ENCODE results near the gene TACR1. TPM values are rescaled to one million over a fixed set of nuclear protein-coding genes. Genes with fewer than 3 reads are reported as not detected.

The TACR1 gene
- total and polyA plus RNA-seq, 2 donors (not counting 1 experiment from before 2014, with no cell fraction given), result 0.01 to 0.05 TPM

GRCh38 chr2:75241696-75242095, 42.4 kb upstream of the TACR1 start:
- no peaks in the 10 kb centered on the region for H4K20me1 ChIP-seq (ENCODE audit: control insufficient read depth, insufficient read depth, low read length, poor library complexity, severe bottlenecking)
- no peak overlapping the region for H3K9ac ChIP-seq (ENCODE audit: low read length)
- Mint-ChIP-seq H3K4me3 (no peak overlapping the region), H3K4me1 (no peaks in the 10 kb centered on the region), H3K27me3 (no peaks in the 10 kb centered on the region), H3K9me3 (ENCODE audit: insufficient read depth) (peaks cover 8% of the 10 kb centered on the region), H3K27ac (no peak overlapping the region)
- ATAC-seq (ENCODE audit: low read depth) (no peak), DNase-seq (no peak)
- no peak overlapping the region for H3K4me3 ChIP-seq (ENCODE audit: control extremely low read depth in 1 of 5, extremely low read depth in 1 of 5, insufficient read depth in 1 of 5, low read depth in 2 of 5, low read length in 4 of 5)
- ChIA-PET POLR2A (no interaction called here), CTCF (interaction anchor here (1.6 kb wide), 1 partner anchor 8 kb away, joined by 3 read pairs; no protein-coding TSS in a partner anchor)
- H2AFZ ChIP-seq (ENCODE audit: insufficient read depth, low read depth, low read length, poor library complexity, severe bottlenecking), result no peak overlapping the region
- no peaks in the 10 kb centered on the region for H3K27me3 ChIP-seq (replicated peaks in 1 of 4; ENCODE audit: control extremely low read depth in 1 of 4, control insufficient read depth in 3 of 4, insufficient read depth in 4 of 4, low read length in 3 of 4)
- H3K79me2 ChIP-seq (ENCODE audit: control insufficient read depth, insufficient read depth, low read length), result no peaks in the 10 kb centered on the region
- no peak overlapping the region for H3K27ac ChIP-seq (ENCODE audit: low read length in 2 of 2)
- TF ChIP-seq EZH2 (IDR thresholded peaks at IDR 0.05; ENCODE audit: borderline replicate concordance, insufficient read depth, low read depth, low read length, poor library complexity, severe bottlenecking), result no peak
- TF ChIP-seq, protein P1, sequence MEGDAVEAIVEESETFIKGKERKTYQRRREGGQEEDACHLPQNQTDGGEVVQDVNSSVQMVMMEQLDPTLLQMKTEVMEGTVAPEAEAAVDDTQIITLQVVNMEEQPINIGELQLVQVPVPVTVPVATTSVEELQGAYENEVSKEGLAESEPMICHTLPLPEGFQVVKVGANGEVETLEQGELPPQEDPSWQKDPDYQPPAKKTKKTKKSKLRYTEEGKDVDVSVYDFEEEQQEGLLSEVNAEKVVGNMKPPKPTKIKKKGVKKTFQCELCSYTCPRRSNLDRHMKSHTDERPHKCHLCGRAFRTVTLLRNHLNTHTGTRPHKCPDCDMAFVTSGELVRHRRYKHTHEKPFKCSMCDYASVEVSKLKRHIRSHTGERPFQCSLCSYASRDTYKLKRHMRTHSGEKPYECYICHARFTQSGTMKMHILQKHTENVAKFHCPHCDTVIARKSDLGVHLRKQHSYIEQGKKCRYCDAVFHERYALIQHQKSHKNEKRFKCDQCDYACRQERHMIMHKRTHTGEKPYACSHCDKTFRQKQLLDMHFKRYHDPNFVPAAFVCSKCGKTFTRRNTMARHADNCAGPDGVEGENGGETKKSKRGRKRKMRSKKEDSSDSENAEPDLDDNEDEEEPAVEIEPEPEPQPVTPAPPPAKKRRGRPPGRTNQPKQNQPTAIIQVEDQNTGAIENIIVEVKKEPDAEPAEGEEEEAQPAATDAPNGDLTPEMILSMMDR (IDR thresholded peaks at IDR 0.05), result no peak
- no peak overlapping the region for H3K4me2 ChIP-seq (replicated peaks; ENCODE audit: low read depth, low read length, poor library complexity, severe bottlenecking)
- intact Hi-C loops (cut with micrococcal nuclease), result no loop called here
- WGBS (ENCODE audit: insufficient coverage), result 90% methylated on average over 3 of the region's 4 CpGs
- no peaks in the 10 kb centered on the region for H3K4me1 ChIP-seq (ENCODE audit: control insufficient read depth in 2 of 2, insufficient read depth in 2 of 2, low read length in 2 of 2)
- H3K9me3 ChIP-seq (ENCODE audit: control extremely low read depth in 1 of 3, control insufficient read depth in 2 of 3, insufficient read depth in 1 of 3, low read length in 2 of 3), result peaks cover 0 to 22% (median 11%) of the 10 kb centered on the region in 3 donors
- H3K36me3 ChIP-seq (replicated peaks in 1 of 2; ENCODE audit: control extremely low read depth in 1 of 2, control insufficient read depth in 1 of 2, extremely low read depth in 1 of 2, insufficient read depth in 2 of 2, low read length in 1 of 2), result no peaks in the 10 kb centered on the region

GRCh38 chr2:75238670-75239330, 39.5 kb upstream of the TACR1 start:
- DNase-seq, result no peak
- WGBS (ENCODE audit: insufficient coverage), result 100% methylated on average over 1 of the region's 6 CpGs
- intact Hi-C loops (cut with micrococcal nuclease), result no loop called here

More at GRCh38 chr2:75238670-75239330, 39.5 kb upstream of the TACR1 start:
- no peaks in the 10 kb centered on the region for H3K36me3 ChIP-seq (replicated peaks in 1 of 2; ENCODE audit: control extremely low read depth in 1 of 2, control insufficient read depth in 1 of 2, extremely low read depth in 1 of 2, insufficient read depth in 2 of 2, low read length in 1 of 2)
- POLR2A ChIA-PET, result no interaction called here
- Mint-ChIP-seq H3K27ac (no peak overlapping the region), H3K4me3 (no peak overlapping the region), H3K9me3 (ENCODE audit: insufficient read depth) (peaks cover 8% of the 10 kb centered on the region), H3K27me3 (peaks cover 3% of the 10 kb centered on the region), H3K4me1 (no peaks in the 10 kb centered on the region)
- TF ChIP-seq EZH2 (IDR thresholded peaks at IDR 0.05; ENCODE audit: borderline replicate concordance, insufficient read depth, low read depth, low read length, poor library complexity, severe bottlenecking), result no peak
- TF ChIP-seq, protein P1 (IDR thresholded peaks at IDR 0.05), result no peak
- no peak overlapping the region for H3K4me3 ChIP-seq (ENCODE audit: control extremely low read depth in 1 of 5, extremely low read depth in 1 of 5, insufficient read depth in 1 of 5, low read depth in 2 of 5, low read length in 4 of 5)
- no peaks in the 10 kb centered on the region for H3K27me3 ChIP-seq (replicated peaks in 1 of 4; ENCODE audit: control extremely low read depth in 1 of 4, control insufficient read depth in 3 of 4, insufficient read depth in 4 of 4, low read length in 3 of 4)
- no peaks in the 10 kb centered on the region for H3K4me1 ChIP-seq (ENCODE audit: control insufficient read depth in 2 of 2, insufficient read depth in 2 of 2, low read length in 2 of 2)
- no peak overlapping the region for H3K4me2 ChIP-seq (replicated peaks; ENCODE audit: low read depth, low read length, poor library complexity, severe bottlenecking)
- H3K9ac ChIP-seq (ENCODE audit: low read length), result no peak overlapping the region
- peaks cover 0 to 22% (median 11%) of the 10 kb centered on the region in 3 donors for H3K9me3 ChIP-seq (ENCODE audit: control extremely low read depth in 1 of 3, control insufficient read depth in 2 of 3, insufficient read depth in 1 of 3, low read length in 2 of 3)
- no peaks in the 10 kb centered on the region for H4K20me1 ChIP-seq (ENCODE audit: control insufficient read depth, insufficient read depth, low read length, poor library complexity, severe bottlenecking)
- no peak overlapping the region for H2AFZ ChIP-seq (ENCODE audit: insufficient read depth, low read depth, low read length, poor library complexity, severe bottlenecking)
- no peak for ATAC-seq (ENCODE audit: low read depth)
- CTCF ChIA-PET, result interaction anchor here (1.1 kb wide), 1 partner anchor 39 kb away, joined by 3 read pairs; no protein-coding TSS in a partner anchor
- no peaks in the 10 kb centered on the region for H3K79me2 ChIP-seq (ENCODE audit: control insufficient read depth, insufficient read depth, low read length)
- H3K27ac ChIP-seq (ENCODE audit: low read length in 2 of 2), result no peak overlapping the region

All from B cell (primary cell).